GM21619 (cell line): ENCODE results near the gene SUCLG1.
"Not testable (repeated sequence)": the region's sequence is repeated elsewhere in the genome, so short reads cannot be mapped to it uniquely, and the experiment has no call there.

Experiments
- ATAC-seq: cut with Tn5 transposase; IDR thresholded peaks from one replicate; pipeline ENCODE4 v1.9.1; 2021; ENCODE audit not compliant: unreplicated experiment

Gene SUCLG1

DNA sequence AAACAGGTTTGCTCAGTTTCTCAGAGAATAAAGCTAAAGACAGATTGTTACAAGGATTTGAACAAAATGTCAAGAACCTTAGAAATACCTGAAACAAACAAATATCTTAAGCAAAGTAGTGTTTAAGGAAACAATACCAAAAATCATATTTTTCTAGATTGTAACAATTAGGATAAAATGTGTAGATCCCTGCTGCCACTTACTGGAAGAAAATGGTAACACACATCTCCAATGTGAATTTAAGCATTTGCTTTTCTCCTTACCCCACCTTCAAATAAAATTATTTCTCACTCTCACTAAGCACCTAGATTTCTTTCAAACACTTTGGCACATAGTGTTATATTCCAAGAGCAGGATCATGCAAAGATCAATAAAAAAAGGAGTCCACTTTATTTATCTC is 34.9 kb downstream of the SUCLG1 start:
- ATAC-seq: no peak

GRCh38 chr2:84421791-84422190 is 37.3 kb downstream of the SUCLG1 start:
- ATAC-seq: no peak

- ATAC-seq: no peak
Measured at GRCh38 chr2:84421197-84421596, 37.9 kb downstream of the SUCLG1 start.

DNA sequence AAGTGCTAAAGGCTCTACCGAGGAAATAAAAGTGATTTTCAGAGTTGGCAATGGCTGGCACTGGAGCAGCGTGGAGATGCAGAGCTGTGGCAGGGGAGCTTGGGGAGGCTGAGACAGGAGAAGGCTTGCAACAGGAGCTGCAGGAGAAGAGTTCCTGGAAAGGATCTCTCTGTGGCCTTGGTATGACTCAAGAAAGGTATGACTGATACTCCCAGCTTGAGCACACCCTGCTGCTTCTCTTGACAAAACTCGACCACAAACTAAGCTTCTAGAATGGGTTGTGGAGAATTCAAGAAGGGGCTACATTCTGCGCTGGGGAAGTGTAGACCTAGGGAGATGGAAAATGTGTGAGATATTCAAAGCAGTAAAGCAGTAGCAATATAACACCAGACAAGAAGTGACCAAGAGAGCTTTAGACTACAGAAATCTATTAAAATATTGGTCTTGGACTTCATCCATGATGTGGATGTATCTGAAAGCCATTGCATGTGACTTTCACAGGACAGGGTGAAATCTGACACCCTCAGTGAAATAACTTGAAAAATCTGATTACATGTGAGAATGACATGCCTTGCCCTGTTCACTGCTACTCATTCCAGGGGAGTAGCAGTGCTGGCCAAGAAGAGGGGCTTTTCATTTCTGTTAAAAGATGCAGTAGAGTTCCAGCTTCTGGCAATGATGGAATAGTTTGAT is 41.5 kb downstream of the SUCLG1 start:
- no peak for ATAC-seq

DNA sequence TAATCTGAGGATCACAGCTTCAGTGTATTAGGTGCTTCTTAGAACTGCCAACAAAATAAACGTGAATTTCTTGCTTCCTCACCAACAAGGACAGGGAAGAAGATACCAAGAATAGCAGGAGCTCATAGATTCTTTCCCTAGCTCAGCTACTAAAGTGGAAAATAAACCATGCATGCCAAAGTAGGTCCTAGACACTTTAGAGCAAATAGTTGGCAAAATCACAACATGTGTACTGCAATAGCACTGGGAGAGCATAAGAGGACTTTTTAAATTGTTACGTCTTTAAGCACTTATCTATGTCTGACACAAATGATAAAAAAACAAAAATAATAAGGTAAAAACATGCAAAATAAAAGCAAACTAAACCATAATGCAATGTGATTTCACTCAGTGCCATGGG is 49.5 kb downstream of the SUCLG1 start:
- ATAC-seq: no peak

DNA sequence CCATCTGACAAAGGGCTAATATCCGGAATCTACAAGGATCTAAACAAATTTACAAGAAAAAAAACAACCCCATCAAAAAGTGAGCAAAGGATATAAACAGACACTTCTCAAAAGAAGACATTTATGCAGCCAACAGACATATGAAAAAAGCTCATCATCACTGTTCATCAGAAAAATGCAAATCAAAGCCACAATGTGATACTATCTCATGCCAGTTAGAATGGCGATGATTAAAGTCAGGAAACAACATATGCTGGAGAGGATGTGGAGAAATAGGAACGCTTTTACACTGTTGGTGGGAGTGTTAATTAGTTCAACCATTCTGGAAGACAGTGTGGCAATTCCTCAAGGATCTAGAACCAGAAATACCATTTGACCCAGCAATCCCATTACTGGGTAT is 57.0 kb downstream of the SUCLG1 start:
- not testable (repeated sequence) for ATAC-seq

DNA sequence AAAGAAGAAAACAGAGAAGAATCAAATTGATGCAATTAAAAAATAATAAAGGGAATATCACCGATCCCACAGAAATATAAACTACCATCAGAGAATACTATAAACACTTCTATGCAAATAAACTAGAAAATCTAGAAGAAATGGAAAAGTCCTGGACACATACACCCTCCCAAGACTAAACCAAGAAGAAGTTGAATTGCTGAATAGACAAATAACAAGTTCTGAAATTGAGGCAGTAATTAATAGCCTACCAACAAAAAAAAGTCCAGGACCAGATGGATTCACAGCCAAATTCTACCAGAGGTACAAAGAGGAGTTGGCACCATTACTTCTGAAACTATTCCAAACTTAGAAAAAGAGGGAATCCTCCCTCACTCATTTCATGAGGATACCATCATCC is 59.2 kb downstream of the SUCLG1 start:
- not testable (repeated sequence) for ATAC-seq

GRCh38 chr2:84395820-84396219 is 63.3 kb downstream of the SUCLG1 start:
- no peak for ATAC-seq

GRCh38 chr2:84394628-84395027 is 64.5 kb downstream of the SUCLG1 start:
- ATAC-seq: no peak

DNA sequence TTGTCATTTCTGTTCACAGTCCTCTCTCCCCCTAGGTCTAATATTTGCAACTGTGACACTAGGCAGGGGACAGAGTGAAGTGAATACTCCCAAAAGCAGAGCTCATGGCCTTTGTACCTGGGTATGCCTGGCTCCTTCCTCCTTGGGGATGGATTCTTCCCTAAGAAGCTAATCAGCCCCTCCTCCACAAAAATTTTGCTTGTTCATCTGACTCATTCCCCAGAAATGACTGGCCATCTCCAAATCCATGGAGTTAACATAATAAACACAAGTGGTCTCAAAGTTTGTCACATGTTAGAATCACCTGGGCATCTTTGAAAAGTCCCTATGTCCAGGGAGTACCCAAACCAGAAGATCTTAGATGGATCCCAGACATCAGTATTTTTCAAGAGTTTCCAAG is 65.3 kb downstream of the SUCLG1 start:
- no peak for ATAC-seq

- no peak for ATAC-seq
Measured at GRCh38 chr2:84389794-84390193, 69.3 kb downstream of the SUCLG1 start.

DNA sequence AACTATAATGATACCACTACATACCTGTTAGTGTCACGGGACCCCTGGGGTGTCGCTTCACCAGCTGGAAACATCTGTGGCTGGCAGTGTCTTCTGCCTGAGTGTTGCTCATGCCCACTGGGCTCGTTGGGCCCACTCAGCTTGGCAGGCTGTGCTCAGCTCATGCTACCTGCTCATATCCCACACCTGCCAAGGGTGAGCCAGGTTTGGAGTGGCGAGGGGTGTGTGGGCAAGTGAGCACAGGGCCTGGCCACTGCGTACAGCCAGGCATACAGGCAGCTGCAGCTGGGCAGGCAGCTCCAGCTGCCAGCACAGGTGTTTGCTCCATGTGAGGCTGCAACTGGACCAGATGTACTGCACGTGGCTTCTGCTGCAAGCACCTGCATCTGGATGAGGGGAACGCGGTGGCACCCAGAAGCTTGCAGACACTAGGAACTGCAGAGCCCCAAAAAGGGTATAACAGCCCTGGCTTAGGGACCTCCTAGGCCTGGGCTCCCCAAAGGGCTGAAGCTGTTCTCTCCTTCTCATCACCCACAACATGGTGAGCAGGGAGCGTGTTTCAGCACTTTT is 70.1 kb downstream of the SUCLG1 start:
- ATAC-seq: no peak

DNA sequence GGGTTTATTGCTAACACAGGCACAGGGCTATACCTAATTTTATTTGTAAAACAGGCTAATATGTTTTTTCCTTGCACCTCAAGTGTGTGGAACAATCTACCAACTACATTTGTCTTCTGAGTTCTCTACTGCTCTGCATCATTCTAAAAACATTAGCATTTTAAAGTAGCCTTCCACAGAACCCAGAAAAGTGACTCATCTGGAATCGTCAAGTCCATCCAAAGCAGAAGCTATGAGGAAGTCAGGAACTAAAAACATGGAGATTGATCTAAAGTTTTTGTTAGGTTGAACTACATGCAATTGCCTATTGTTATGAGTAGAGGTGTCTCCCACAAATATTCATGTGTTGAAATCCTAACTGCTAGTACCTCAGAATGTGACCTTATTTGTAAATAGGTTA is 70.9 kb downstream of the SUCLG1 start:
- no peak for ATAC-seq

DNA sequence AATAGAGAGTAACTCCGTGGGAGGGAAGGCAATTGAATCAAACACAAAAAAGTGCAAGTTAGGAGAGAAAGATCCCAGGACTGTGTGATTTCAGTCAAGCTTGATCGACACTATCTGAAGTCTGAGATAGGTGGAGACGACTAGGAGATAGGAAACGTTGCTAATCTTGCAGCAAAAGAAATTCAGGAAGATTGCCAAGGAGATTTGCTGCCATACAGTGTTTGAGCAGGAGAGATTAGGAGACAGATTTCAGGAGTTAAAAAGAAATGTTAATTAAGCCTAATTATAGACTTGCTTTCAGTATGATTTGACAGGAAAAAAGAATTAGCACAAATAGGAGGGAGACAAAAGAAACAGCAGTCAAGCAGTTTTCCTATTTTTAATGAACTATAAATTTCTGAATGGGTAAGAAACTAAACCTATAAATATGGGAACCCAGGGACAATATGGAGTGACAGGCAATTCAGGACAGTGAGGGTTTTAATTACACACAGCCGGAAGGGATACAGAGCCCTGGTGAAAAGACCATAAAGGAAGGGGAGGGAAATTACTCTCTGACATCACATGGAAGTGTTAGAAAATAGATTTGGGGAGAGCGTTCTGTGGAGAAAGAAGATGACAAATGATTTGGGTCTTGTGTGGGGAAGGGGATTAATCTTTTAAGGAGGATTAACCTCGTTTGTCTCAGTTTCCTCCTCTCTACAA is 72.6 kb downstream of the SUCLG1 start:
- no peak for ATAC-seq

DNA sequence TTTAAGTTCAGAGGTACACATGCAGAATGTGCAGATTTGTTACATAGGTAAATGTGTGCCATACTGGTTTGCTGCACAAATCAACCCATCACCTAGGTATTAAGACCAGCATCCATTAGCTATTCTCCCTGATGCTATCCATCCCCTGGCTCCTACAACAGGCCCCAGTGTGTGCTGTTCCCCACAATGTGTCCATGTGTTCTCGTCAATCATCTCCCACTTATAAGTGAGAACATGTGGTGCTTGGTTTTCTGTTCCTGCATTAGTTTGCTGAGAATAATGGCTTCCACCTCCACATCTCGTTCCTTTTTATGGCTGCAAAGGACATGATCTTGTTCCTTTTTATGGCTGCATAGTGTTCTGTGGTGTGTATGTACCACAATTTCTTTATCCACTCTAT is 75.8 kb downstream of the SUCLG1 start:
- no peak for ATAC-seq

GRCh38 chr2:84380875-84381274 is 78.2 kb downstream of the SUCLG1 start:
- no peak for ATAC-seq

GRCh38 chr2:84378960-84379359 is 80.1 kb downstream of the SUCLG1 start:
- no peak for ATAC-seq

- ATAC-seq: no peak
Measured at GRCh38 chr2:84375020-84375419, 84.1 kb downstream of the SUCLG1 start.

DNA sequence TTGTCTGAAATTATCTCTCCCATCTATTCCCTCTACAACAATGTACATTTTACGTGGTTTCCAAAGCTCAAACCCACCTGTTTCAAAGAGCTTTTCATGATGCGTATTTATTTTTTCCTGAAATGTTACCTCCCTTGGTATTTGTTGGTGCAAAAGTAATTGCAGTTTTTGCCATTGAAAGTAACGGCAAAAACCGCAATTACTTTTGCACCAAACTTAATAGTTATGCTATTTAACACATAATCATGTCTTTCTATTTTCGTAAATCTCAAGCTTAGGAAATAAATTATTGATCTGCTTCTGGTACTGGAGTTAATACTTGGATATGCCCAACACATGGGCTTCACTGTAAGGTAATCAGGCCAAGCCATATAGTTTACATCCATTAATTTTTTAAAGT is 85.2 kb downstream of the SUCLG1 start:
- no peak for ATAC-seq
